HCT116 (cell line): ENCODE data around the gene HLA-DQB2. TPM values are rescaled to one million over a fixed set of nuclear protein-coding genes. Genes with fewer than 3 reads are reported as not detected.

Experiments
- ATAC-seq: fragments of 200-7000 bp; cut with Tn5 transposase; 2 replicates; pipeline ENCODE4 v1.9.1; 2020; ENCODE audit warnings: mild to moderate bottlenecking, moderate library complexity
- BruUV-seq: library from RNA; stranded (reverse); fragments of 400-500 nt; replicated peaks from 2 replicates; lab custom pipeline; 2021; lab: Mats Ljungman, UMichigan
- CTCF ChIA-PET: fragments of 300-600 bp; sonication (Branson Sonifier 250); formaldehyde crosslinking; loops from one replicate; lab custom pipeline; 2021; ENCODE audit warnings: antibody characterized with exemption; lab: Charles Lee
- POLR2A ChIA-PET: fragments of 300-600, 350-600 bp; sonication (Branson Sonifier 250); formaldehyde crosslinking; loops from one replicate; lab custom pipeline; 2021; ENCODE audit warnings: antibody characterized with exemption; lab: Charles Lee
- RAD21 ChIA-PET, 2 experiments: fragments of 300-600 bp; sonication (Branson Sonifier 250); formaldehyde crosslinking; loops; one replicate each; lab custom pipeline; 2023; ENCODE audit warnings: low total read pairs in 2 of 2; ENCODE audit not compliant: uncharacterized antibody in 2 of 2, unreplicated experiment in 2 of 2, low non-redundant PET in 1 of 2; lab: Charles Lee
- DNase-seq: peaks from one replicate; pipeline ENCODE4 v3.0.0-alpha.2; 2010; ENCODE audit warnings: low read depth, low spot score
- H2AFZ ChIP-seq: fragments of 200-600 bp; shearing (Covaris generic), sonication (generic); 2 replicates; pipeline ENCODE4 v1.6.1; 2017; ENCODE audit warnings: low read depth, mixed run types, mixed read lengths, antibody characterized with exemption, low read length; ENCODE audit not compliant: poor library complexity, severe bottlenecking
- H3K27ac ChIP-seq: 2 replicates; pipeline ENCODE4 v1.5.1; 2012; ENCODE audit warnings: low read depth, low read length
- H3K27me3 ChIP-seq: fragments of 200-600 bp; sonication (generic); 2 replicates; pipeline ENCODE4 v1.6.1; 2016; ENCODE audit warnings: mixed run types, low read length, mixed read lengths; ENCODE audit not compliant: insufficient read depth
- H3K36me3 ChIP-seq, 2 experiments: fragments of 200-500 bp in 1 of 2; fragments of 200-600 bp in 1 of 2; sonication (Bioruptor generic) in 1 of 2; sonication (generic) in 1 of 2; 2 replicates each; pipeline versions ENCODE4 v1.5.1 to v1.6.1; 2014 to 2016; ENCODE audit warnings: low read length in 2 of 2, inconsistent platforms in 1 of 2, mixed read lengths in 1 of 2, mixed run types in 1 of 2; ENCODE audit not compliant: insufficient read depth in 2 of 2, control insufficient read depth in 1 of 2
- H3K4me1 ChIP-seq, 2 experiments: fragments of 200-600 bp in 1 of 2; sonication (generic) in 1 of 2; 2 replicates each; pipeline versions ENCODE4 v1.5.1 to v1.6.1; 2012 to 2017; ENCODE audit warnings: low read length in 2 of 2, inconsistent platforms in 1 of 2, mild to moderate bottlenecking in 1 of 2, mixed read lengths in 1 of 2, mixed run types in 1 of 2, moderate library complexity in 1 of 2; ENCODE audit not compliant: insufficient read depth in 2 of 2, control insufficient read depth in 1 of 2
- H3K4me2 ChIP-seq: fragments of 200-600 bp; sonication (generic); 2 replicates; pipeline ENCODE4 v1.6.1; 2017; ENCODE audit warnings: mixed run types, low read length, mixed read lengths
- H3K4me3 ChIP-seq, 2 experiments: fragments of 200-600 bp in 1 of 2; sonication (generic) in 1 of 2; replicated peaks in 1 of 2; 2 replicates each; pipeline ENCODE4 v1.5.1; 2011 to 2016; ENCODE audit warnings: low read length in 2 of 2, control low read depth in 1 of 2, low read depth in 1 of 2, mild to moderate bottlenecking in 1 of 2, mixed read lengths in 1 of 2, mixed run types in 1 of 2
- H3K79me2 ChIP-seq: fragments of 200-600 bp; sonication (generic); 2 replicates; pipeline ENCODE4 v1.6.1; 2017; ENCODE audit warnings: mild to moderate bottlenecking, mixed run types, low read length, moderate library complexity, mixed read lengths; ENCODE audit not compliant: insufficient read depth
- H3K9ac ChIP-seq: fragments of 200-600 bp; sonication (generic); 2 replicates; pipeline ENCODE4 v1.6.1; 2016; ENCODE audit warnings: low read length, mixed read lengths
- H3K9me2 ChIP-seq: fragments of 200-600 bp; sonication (generic), shearing (Covaris generic); 2 replicates; pipeline ENCODE4 v1.6.1; 2017; ENCODE audit warnings: mixed run types, mild to moderate bottlenecking, moderate library complexity; ENCODE audit not compliant: insufficient read depth
- H3K9me3 ChIP-seq, 2 experiments: fragments of 200-500 bp in 1 of 2; fragments of 200-600 bp in 1 of 2; sonication (Bioruptor generic) in 1 of 2; sonication (generic) in 1 of 2; 2 replicates each; pipeline ENCODE4 v1.6.1; 2014 to 2017; ENCODE audit warnings: low read length in 2 of 2, mixed read lengths in 2 of 2, inconsistent platforms in 1 of 2, low read depth in 1 of 2, mild to moderate bottlenecking in 1 of 2, mixed run types in 1 of 2, moderate library complexity in 1 of 2; ENCODE audit not compliant: control insufficient read depth in 1 of 2, insufficient read depth in 1 of 2
- H4K20me1 ChIP-seq: fragments of 200-600 bp; sonication (generic), shearing (Covaris generic); 2 replicates; pipeline ENCODE4 v1.6.1; 2017; ENCODE audit warnings: mixed run types, mild to moderate bottlenecking, moderate library complexity; ENCODE audit not compliant: insufficient read depth
- CEBPB ChIP-seq: IDR thresholded peaks from 2 replicates; pipeline ENCODE4 v1.6.1; 2012; ENCODE audit warnings: low read depth
- EZH2 ChIP-seq: fragments of 200-600 bp; sonication (generic); IDR thresholded peaks from 2 replicates; pipeline ENCODE4 v1.6.1; 2017; ENCODE audit warnings: antibody characterized with exemption, mixed run types
- MAX ChIP-seq: IDR thresholded peaks from 2 replicates; pipeline ENCODE4 v1.6.1; 2012
- POLR2AphosphoS5 ChIP-seq: IDR thresholded peaks from 2 replicates; pipeline ENCODE4 v1.6.1; 2011; ENCODE audit warnings: mild to moderate bottlenecking, low read depth, low read length, moderate library complexity
- REST ChIP-seq: IDR thresholded peaks from 2 replicates; pipeline ENCODE4 v1.6.1; 2012; ENCODE audit warnings: low read depth
- SIN3A ChIP-seq: IDR thresholded peaks from 2 replicates; pipeline ENCODE4 v1.6.1; 2012; ENCODE audit warnings: low read depth
- SRF ChIP-seq: IDR thresholded peaks from 2 replicates; pipeline ENCODE4 v1.6.1; 2012; ENCODE audit warnings: low read depth
- ZFX ChIP-seq: fragments of 450-650 bp; IDR thresholded peaks from 2 replicates; pipeline ENCODE4 v1.6.1; 2017
- ZNF274 ChIP-seq: fragments of 200-500 bp; sonication (Bioruptor generic); IDR thresholded peaks from 2 replicates; pipeline ENCODE4 v1.6.1; 2014; ENCODE audit warnings: mild to moderate bottlenecking, low read depth, low read length, inconsistent platforms
- intact Hi-C: fragments of 100-400 bp; cut with micrococcal nuclease; formaldehyde crosslinking; loops from 2 replicates; pipeline ENCODE4 v1.10.0; 2022
- total RNA-seq: library from RNA; stranded (reverse); gene quantifications from one replicate; pipeline ENCODE4 v1.2.1, GENCODE V29; 2021; ENCODE audit not compliant: unreplicated experiment
- TF ChIP-seq, protein P1 (sequence below), 3 experiments: fragments of 200-600 bp in 1 of 3; sonication (generic) in 1 of 3; IDR thresholded peaks in 2 of 3; conservative IDR thresholded peaks in 1 of 3; 2 replicates each; pipeline ENCODE4 v1.5.1; 2012 to 2017; ENCODE audit warnings: low read depth in 2 of 3, low read length in 2 of 3, antibody characterized with exemption in 1 of 3, borderline replicate concordance in 1 of 3, control low read depth in 1 of 3, mild to moderate bottlenecking in 1 of 3, mixed read lengths in 1 of 3, mixed run types in 1 of 3, moderate library complexity in 1 of 3; ENCODE audit not compliant: insufficient read depth in 1 of 3

The HLA-DQB2 gene
- total RNA-seq, 1 experiment from 2014 or later, result 1.8 TPM

GRCh38 chr6:32744776-32745175, 18.6 kb downstream of the HLA-DQB2 start:
- no TSS peak for BruUV-seq
- CTCF ChIA-PET, result no interaction called here
- intact Hi-C loops, result no loop called here
- ATAC-seq (no peak), DNase-seq (no peak)
- TF ChIP-seq MAX (no peak), REST (no peak), ZFX (no peak), SIN3A (no peak), EZH2 (no peak), CEBPB (no peak), ZNF274 (no peak), POLR2AphosphoS5 (no peak), SRF (no peak)
- TF ChIP-seq, protein P1, sequence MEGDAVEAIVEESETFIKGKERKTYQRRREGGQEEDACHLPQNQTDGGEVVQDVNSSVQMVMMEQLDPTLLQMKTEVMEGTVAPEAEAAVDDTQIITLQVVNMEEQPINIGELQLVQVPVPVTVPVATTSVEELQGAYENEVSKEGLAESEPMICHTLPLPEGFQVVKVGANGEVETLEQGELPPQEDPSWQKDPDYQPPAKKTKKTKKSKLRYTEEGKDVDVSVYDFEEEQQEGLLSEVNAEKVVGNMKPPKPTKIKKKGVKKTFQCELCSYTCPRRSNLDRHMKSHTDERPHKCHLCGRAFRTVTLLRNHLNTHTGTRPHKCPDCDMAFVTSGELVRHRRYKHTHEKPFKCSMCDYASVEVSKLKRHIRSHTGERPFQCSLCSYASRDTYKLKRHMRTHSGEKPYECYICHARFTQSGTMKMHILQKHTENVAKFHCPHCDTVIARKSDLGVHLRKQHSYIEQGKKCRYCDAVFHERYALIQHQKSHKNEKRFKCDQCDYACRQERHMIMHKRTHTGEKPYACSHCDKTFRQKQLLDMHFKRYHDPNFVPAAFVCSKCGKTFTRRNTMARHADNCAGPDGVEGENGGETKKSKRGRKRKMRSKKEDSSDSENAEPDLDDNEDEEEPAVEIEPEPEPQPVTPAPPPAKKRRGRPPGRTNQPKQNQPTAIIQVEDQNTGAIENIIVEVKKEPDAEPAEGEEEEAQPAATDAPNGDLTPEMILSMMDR (IDR thresholded peaks at IDR 0.05 in 2 of 3, conservative IDR thresholded peaks at IDR 0.05 in 1 of 3; ENCODE audit: borderline replicate concordance in 1 of 3, insufficient read depth in 1 of 3, low read depth in 2 of 3, low read length in 2 of 3), result no peak
- TF ChIP-seq, all 23 proteins: peak for 0
- Histone ChIP-seq H4K20me1 (no peaks in the 10 kb centered on the region), H3K9ac (no peak overlapping the region), H3K27me3 (no peaks in the 10 kb centered on the region), H2AFZ (no peak overlapping the region), H3K4me2 (no peak overlapping the region), H3K27ac (no peak overlapping the region), H3K36me3 (no peaks in the 10 kb centered on the region), H3K4me1 (no peaks in the 10 kb centered on the region), H3K4me3 (no peak overlapping the region), H3K9me3 (no peaks in the 10 kb centered on the region), H3K9me2 (no peaks in the 10 kb centered on the region), H3K79me2 (no peaks in the 10 kb centered on the region)
- POLR2A ChIA-PET, result no interaction called here
- RAD21 ChIA-PET, result no interaction called here
